Measurements from ENCODE around the gene DRC7.

The DRC7 gene

DNA sequence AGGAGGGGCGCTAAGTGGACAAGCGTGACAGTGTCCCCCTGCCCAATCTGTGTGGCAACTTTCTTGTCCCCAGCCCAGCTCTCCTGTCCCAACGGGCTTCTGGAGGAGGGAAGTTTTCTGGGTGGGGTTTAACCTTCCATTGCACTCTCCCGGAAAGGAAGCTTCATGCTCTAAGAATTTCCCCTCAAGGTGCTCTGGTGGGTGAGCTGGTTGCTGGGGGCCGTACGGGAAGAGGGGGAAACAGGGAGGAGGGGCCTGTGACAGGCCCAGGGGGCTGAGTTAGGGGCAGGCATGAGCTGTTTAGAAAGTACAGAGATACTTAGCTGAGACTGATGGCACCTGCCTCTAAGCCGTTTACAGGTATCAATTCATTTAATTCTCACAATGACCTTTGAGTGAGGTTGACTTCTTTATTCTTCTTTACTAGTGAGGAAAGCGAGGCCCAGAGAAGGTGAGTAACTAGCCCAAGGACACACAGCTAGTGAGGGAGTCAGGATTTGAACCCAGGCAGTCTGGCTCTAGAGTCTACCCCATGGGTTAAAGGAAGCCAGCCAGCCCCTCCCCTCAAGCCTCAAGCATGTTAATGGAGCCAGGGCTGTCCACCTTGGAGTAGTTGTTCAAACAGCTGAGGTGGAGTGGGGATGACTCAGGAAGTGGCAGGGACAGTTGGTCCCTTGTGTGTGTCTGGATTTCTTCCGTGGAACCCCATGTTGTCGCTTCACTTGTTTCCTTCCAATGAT, 47.3 kb upstream of the DRC7 start:
- TF ChIP-seq, protein P1, sequence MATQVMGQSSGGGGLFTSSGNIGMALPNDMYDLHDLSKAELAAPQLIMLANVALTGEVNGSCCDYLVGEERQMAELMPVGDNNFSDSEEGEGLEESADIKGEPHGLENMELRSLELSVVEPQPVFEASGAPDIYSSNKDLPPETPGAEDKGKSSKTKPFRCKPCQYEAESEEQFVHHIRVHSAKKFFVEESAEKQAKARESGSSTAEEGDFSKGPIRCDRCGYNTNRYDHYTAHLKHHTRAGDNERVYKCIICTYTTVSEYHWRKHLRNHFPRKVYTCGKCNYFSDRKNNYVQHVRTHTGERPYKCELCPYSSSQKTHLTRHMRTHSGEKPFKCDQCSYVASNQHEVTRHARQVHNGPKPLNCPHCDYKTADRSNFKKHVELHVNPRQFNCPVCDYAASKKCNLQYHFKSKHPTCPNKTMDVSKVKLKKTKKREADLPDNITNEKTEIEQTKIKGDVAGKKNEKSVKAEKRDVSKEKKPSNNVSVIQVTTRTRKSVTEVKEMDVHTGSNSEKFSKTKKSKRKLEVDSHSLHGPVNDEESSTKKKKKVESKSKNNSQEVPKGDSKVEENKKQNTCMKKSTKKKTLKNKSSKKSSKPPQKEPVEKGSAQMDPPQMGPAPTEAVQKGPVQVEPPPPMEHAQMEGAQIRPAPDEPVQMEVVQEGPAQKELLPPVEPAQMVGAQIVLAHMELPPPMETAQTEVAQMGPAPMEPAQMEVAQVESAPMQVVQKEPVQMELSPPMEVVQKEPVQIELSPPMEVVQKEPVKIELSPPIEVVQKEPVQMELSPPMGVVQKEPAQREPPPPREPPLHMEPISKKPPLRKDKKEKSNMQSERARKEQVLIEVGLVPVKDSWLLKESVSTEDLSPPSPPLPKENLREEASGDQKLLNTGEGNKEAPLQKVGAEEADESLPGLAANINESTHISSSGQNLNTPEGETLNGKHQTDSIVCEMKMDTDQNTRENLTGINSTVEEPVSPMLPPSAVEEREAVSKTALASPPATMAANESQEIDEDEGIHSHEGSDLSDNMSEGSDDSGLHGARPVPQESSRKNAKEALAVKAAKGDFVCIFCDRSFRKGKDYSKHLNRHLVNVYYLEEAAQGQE (IDR thresholded peaks at IDR 0.05; ENCODE audit: insufficient read depth in 1 of 2, low read depth in 2 of 2, low read length in 2 of 2): no peak
- no peak for TF ChIP-seq POLR2AphosphoS5 (IDR thresholded peaks at IDR 0.05; ENCODE audit: low read depth, low read length)
- no peak for TF ChIP-seq FOXP2 (optimal IDR thresholded peaks at IDR 0.05; ENCODE audit: borderline replicate concordance, extremely low read depth, extremely low read length, insufficient read depth)
- no peak for TF ChIP-seq SIN3A (IDR thresholded peaks at IDR 0.05; ENCODE audit: borderline replicate concordance, insufficient read depth, low read length)
- TF ChIP-seq TAF1 (IDR thresholded peaks at IDR 0.05; ENCODE audit: borderline replicate concordance, insufficient read depth, low read length): no peak

DNA sequence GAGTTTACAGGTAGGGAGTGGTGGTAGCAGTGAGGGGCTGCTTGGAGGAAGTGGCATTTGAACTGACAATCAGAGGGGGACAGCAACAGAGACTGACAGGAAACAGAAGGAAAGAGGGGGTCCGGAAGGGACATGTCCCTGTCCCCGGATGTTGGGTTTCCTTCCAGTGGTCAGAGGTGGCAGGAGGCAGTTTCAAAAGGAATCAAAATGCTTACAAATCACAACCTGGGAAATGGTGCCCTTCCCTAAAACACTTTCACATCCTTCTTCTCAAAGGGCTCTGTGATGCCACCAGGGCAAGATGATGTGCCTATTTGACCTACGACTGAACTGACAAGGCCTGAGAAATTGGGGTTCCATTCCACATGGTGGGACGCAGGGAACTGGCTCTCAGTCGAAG, 46.5 kb upstream of the DRC7 start:
- TF ChIP-seq POLR2AphosphoS5 (IDR thresholded peaks at IDR 0.05; ENCODE audit: low read depth, low read length) (no peak), SIN3A (IDR thresholded peaks at IDR 0.05; ENCODE audit: borderline replicate concordance, insufficient read depth, low read length) (no peak), TAF1 (IDR thresholded peaks at IDR 0.05; ENCODE audit: borderline replicate concordance, insufficient read depth, low read length) (no peak), FOXP2 (optimal IDR thresholded peaks at IDR 0.05; ENCODE audit: borderline replicate concordance, extremely low read depth, extremely low read length, insufficient read depth) (no peak)
- TF ChIP-seq, protein P1 (IDR thresholded peaks at IDR 0.05; ENCODE audit: insufficient read depth in 1 of 2, low read depth in 2 of 2, low read length in 2 of 2): no peak

DNA sequence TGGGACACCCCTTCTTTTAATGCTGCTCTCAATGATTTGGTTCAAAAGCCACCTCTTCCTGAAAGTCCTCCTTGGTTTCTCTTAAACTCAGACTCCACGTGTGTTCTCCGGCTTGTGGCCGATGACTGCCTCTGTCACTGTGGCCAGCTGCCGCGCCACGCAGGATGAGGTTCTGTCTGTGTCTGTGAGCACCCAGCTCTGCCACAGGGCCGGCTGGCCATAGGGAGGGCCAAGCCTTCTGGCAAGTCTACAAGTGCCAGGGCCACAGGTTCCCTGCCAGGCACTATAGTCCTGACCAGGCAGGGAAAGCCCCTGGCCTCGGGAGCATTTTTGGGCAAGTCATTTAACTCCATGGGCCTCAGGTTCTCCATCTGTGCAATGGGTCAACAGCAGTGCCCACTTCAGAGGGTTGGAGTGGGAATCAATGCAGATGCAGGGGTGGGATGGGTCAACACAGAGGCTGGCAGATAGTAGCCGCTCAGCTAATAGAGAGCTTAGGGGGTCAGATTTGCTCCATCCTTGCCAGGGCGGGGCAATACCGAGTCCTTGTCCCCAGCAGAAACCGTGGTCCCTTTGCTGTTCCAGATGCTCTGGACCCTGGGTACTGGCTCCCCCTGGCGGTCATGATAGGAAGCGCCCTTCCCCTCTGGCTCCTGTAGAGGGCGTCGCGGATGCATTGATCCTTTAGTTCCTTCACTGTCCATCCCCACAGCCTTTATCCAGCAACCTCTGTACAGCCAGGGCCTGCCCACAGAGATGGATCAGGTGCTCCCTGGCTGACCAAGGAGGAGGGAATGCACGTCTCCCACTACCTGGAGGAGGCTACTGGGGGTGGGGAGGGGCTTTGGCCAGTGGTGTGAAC, 45.8 kb upstream of the DRC7 start:
- no peak for TF ChIP-seq POLR2AphosphoS5 (IDR thresholded peaks at IDR 0.05; ENCODE audit: low read depth, low read length)
- TF ChIP-seq SIN3A (IDR thresholded peaks at IDR 0.05; ENCODE audit: borderline replicate concordance, insufficient read depth, low read length): no peak
- TF ChIP-seq TAF1 (IDR thresholded peaks at IDR 0.05; ENCODE audit: borderline replicate concordance, insufficient read depth, low read length): no peak
- TF ChIP-seq, protein P1 (IDR thresholded peaks at IDR 0.05; ENCODE audit: insufficient read depth in 1 of 2, low read depth in 2 of 2, low read length in 2 of 2): no peak
- TF ChIP-seq FOXP2 (optimal IDR thresholded peaks at IDR 0.05; ENCODE audit: borderline replicate concordance, extremely low read depth, extremely low read length, insufficient read depth): no peak

DNA sequence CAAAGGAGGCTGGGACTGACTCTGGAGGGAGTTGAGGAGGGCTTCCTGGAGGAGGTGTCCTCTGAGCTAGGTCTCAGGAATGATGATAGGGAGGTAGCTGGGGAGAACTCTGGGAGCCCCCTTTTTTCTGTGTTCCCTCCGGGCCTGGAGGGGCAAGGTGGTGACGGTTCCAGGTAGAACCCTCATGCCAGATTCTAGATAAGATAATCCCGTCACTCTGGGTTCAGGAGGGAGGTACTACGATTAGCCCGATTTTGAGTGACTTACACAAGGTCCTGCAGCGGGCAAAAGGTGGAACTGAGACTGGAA, 45.2 kb upstream of the DRC7 start:
- TF ChIP-seq, protein P1 (IDR thresholded peaks at IDR 0.05; ENCODE audit: insufficient read depth in 1 of 2, low read depth in 2 of 2, low read length in 2 of 2): no peak
- no peak for TF ChIP-seq SIN3A (IDR thresholded peaks at IDR 0.05; ENCODE audit: borderline replicate concordance, insufficient read depth, low read length)
- no peak for TF ChIP-seq POLR2AphosphoS5 (IDR thresholded peaks at IDR 0.05; ENCODE audit: low read depth, low read length)
- no peak for TF ChIP-seq FOXP2 (optimal IDR thresholded peaks at IDR 0.05; ENCODE audit: borderline replicate concordance, extremely low read depth, extremely low read length, insufficient read depth)
- no peak for TF ChIP-seq TAF1 (IDR thresholded peaks at IDR 0.05; ENCODE audit: borderline replicate concordance, insufficient read depth, low read length)
